Limb (tissue), 2 donors: Measurements from ENCODE around the gene PCDHA7.
"Not testable (repeated sequence)": the region's sequence is repeated elsewhere in the genome, so short reads cannot be mapped to it uniquely, and the experiment has no call there.

Experiments
- DNase-seq, 2 donors: peaks; one replicate each; pipeline ENCODE4 v3.0.0-alpha.2; 2016; ENCODE audit errors: extremely low spot score in 2 of 2

PCDHA7 gene

GRCh38 chr5:140857177-140857986 is 23.3 kb downstream of the PCDHA7 start:
- no peak for DNase-seq

GRCh38 chr5:140857987-140858240 is 23.8 kb downstream of the PCDHA7 start:
- no peak for DNase-seq

GRCh38 chr5:140862441-140863295 is 28.6 kb downstream of the PCDHA7 start:
- DNase-seq: no peak

DNA sequence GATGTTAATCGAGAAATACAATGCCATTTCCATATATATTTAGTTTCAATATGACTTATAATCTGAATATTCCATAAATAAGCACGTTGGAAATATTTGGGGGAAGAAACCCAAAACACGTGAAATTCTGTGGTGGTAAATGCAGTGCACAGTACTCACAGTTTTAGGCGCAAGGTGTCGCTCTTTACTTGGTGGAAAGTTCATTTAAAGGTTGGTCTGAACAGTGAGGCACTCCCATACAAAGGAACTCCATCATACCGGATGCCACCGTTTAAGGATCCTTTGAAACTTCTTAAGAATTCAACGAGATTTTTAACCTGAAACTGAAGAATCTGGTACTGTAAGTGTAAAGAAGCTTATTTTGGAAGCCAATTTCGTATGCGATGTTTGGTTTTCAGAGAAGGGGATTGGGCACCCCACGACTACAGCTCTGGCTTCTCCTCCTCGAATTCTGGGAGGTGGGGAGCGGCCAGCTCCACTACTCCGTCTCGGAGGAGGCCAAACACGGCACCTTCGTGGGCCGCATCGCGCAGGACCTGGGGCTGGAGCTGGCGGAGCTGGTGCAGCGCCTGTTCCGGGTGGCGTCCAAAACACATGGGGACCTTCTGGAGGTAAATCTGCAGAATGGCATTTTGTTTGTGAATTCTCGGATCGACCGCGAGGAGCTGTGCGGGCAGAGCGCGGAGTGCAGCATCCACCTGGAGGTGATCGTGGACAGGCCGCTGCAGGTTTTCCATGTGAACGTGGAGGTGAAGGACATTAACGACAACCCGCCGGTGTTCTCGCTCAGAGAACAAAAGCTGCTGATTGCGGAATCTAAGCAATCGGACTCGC is 34.9 kb downstream of the PCDHA7 start, which contains the start of gene PCDHA11:
TSS of gene PCDHA11 (plus strand) at position 237 of the 834 bp plus-strand sequence. CDS start at position 384, 147 bp downstream.
- DNase-seq: no peak

- DNase-seq: no peak
Measured at GRCh38 chr5:140869555-140869886, 35.5 kb downstream of the PCDHA7 start.

DNA sequence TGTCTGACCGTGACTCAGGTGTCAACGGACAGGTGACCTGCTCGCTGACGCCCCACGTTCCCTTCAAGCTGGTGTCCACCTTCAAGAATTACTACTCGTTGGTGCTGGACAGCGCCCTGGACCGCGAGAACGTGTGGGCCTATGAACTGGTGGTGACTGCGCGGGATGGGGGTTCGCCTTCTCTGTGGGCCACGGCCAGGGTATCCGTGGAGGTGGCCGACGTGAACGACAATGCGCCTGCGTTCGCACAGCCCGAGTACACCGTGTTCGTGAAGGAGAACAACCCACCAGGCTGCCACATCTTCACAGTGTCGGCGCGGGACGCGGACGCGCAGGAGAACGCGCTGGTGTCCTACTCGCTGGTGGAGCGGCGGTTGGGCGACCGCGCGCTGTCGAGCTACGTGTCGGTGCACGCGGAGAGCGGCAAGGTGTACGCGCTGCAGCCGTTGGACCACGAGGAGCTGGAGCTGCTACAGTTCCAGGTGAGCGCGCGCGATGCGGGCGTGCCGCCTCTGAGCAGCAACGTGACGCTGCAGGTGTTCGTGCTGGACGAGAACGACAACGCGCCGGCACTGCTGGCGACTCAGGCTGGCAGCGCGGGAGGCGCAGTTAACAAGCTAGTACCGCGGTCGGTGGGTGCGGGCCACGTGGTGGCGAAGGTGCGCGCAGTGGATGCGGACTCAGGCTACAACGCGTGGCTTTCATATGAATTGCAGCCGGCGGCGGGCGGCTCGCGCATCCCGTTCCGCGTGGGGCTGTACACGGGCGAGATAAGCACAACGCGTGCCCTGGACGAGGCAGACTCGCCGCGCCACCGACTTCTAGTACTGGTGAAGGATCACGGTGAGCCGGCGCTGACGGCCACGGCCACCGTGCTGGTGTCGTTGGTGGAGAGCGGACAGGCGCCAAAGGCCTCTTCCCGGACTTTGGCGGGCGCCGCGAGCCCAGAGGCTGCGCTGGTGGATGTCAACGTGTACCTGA is 36.4 kb downstream of the PCDHA7 start:
- DNase-seq: no peak

DNA sequence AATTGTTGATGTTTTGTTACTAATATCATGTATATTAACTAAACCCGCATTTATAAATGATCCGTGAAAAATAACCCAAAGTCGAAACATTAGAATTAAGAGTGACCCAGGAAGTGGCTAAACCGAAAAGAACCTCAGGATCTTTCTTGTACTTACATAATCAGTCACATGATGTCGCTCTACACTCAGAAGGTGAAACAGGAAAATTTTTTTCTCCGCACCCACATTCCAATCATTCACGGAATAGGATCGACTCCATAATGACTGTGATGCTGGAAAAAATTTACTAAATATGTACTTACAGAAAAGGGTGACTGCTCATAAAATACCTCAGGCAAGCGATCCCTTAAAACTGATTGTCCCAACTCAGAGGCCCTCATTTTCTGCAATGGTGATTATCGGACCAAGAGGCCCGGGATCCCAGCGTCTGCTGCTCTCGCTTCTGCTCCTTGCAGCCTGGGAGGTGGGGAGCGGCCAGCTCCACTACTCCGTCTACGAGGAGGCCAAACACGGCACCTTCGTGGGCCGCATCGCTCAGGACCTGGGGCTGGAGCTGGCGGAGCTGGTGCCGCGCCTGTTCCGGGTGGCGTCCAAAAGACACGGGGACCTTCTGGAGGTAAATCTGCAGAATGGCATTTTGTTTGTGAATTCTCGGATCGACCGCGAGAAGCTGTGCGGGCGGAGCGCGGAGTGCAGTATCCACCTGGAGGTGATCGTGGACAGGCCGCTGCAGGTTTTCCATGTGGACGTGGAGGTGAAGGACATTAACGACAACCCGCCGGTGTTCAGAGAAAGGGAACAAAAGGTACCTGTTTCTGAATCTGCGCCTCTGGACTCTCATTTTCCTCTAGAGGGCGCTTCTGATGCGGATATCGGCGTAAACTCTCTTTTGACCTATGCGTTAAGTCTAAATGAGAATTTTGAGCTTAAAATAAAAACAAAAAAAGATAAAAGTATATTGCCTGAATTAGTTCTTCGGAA is 41.3 kb downstream of the PCDHA7 start, which contains the start of gene PCDHA12:
TSS of gene PCDHA12 (plus strand) at position 224 of the 981 bp plus-strand sequence. CDS start at position 389, 165 bp downstream.
- DNase-seq: no peak

DNA sequence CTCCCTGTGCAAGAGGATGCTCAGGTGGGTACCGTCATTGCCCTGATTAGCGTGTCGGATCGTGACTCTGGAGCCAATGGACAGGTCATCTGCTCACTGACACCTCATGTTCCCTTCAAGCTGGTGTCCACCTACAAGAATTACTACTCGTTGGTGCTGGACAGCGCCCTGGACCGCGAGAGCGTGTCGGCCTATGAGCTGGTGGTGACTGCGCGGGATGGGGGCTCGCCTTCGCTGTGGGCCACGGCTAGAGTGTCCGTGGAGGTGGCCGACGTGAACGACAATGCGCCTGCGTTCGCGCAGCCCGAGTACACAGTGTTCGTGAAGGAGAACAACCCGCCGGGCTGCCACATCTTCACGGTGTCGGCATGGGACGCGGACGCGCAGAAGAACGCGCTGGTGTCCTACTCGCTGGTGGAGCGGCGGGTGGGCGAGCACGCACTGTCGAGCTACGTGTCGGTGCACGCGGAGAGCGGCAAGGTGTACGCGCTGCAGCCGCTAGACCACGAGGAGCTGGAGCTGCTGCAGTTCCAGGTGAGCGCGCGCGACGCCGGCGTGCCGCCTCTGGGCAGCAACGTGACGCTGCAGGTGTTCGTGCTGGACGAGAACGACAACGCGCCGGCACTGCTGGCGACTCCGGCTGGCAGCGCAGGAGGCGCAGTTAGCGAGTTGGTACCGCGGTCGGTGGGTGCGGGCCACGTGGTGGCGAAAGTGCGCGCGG is 42.6 kb downstream of the PCDHA7 start:
- DNase-seq: not testable (repeated sequence)

GRCh38 chr5:140877262-140877581 is 43.2 kb downstream of the PCDHA7 start:
- DNase-seq: no peak

DNA sequence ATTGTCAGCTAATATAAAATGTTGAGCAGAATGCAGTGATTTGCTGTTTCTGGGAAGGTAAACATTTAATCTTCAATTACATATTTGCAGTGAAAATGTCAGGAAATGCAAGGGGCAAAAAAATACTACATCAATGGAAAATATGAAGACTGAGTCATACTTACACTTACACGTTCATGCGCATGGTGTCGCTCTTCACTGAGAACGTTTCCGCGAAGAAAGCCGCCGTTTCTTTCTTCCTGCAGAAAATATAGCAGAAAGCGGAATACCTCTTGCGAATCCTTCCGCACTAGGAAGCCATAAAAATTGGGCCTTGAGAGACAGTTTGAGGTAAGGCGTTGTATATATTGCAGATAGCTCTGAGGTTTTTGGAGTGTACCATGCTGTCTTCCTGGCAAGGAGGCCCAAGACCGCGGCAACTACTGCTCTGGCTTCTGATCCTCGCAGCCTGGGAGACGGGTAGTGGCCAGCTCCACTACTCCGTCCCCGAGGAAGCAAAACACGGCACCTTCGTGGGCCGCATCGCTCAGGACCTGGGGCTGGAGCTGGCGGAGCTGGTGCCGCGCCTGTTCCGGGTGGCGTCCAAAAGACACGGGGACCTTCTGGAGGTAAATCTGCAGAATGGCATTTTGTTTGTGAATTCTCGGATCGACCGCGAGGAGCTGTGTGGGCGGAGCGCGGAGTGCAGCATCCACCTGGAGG is 48.0 kb downstream of the PCDHA7 start, which contains the start of gene PCDHA13:
TSS of gene PCDHA13 (plus strand) at position 236 of the 702 bp plus-strand sequence. CDS start at position 381, 145 bp downstream.
- no peak for DNase-seq

- no peak for DNase-seq
Measured at GRCh38 chr5:140882591-140882899, 48.5 kb downstream of the PCDHA7 start.

- DNase-seq: no peak
Measured at GRCh38 chr5:140883373-140883772, 49.3 kb downstream of the PCDHA7 start.

GRCh38 chr5:140883927-140884697 is 50.0 kb downstream of the PCDHA7 start:
- no peak for DNase-seq
